GM21619 (cell line): ENCODE results near the gene NT5DC4.

Source experiments
- ATAC-seq: cut with Tn5 transposase; IDR thresholded peaks from one replicate; pipeline ENCODE4 v1.9.1; 2021; ENCODE audit not compliant: unreplicated experiment

The NT5DC4 gene

DNA sequence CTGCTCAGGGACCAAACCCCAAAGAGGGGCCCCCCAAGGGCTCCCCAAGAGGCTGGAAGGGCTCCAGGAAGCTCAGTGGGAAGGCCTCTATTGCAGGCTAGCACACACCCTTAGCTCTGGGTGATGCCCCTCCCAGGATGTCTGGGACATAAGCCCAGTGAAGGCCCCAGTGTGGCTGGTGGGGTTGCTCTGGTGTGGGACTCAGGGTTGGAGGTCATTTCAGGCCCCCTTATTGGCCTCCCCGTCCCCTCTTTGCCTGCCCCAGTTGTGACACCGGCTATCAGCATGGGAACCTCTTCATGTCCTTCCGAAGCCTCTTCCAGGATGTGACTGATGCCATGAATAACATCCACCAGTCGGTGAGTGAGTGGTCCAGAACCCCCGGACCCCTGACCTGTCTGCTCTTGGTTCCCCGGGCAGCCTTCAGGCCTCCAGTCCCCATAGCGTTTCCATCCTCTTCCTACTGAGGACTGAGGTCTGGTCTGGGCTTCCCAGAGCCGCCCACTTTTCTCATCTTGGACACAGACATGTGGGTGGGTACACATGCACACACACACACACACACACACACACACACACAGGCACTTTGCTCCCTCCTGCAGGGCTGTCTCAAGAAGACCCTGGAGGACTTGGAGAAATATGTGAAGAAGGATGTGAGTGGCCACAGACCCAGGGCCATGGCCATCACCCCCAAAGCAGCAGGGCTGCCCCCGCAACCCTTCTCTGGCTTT, 2.2 kb downstream of the NT5DC4 start:
- no peak for ATAC-seq

DNA sequence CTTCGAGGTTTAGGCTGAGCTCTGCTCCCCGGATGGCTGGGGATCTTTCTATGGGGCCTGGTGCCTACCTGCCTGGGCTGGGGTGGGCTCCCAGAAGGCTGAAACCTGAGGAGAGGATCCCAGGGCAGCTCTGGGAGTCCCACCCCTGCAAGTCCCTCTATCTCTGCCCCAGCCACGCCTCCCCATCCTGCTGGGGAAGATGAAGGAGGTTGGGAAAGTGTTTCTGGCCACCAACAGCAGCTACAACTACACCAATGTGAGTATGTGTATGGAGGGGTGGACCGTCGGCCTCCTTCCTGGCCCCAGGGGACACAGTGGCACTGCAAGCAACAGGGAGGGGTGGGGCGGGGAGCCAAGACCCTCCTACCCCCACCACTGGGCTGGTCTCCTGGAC, 2.7 kb downstream of the NT5DC4 start:
- no peak for ATAC-seq

DNA sequence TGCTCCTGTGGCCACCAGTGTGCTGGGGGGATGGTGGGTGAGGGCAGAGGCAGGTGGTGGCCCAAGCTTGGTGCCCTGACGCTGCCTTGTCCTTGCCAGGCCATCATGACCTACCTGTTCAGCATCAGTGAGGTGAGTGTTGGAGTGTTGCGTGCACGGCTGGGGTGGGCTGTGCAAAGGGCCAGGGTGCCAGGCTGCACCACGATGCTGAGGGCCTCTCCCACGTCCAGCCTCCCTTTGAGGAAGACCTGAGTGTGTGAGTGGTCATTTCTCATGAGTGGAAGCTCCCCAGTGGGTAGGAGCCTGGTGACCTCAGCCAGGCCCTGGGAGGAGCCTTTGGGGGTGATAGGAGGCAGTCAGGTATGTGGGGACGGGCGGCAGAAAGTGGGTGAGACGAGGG, 3.2 kb downstream of the NT5DC4 start:
- ATAC-seq, result no peak

DNA sequence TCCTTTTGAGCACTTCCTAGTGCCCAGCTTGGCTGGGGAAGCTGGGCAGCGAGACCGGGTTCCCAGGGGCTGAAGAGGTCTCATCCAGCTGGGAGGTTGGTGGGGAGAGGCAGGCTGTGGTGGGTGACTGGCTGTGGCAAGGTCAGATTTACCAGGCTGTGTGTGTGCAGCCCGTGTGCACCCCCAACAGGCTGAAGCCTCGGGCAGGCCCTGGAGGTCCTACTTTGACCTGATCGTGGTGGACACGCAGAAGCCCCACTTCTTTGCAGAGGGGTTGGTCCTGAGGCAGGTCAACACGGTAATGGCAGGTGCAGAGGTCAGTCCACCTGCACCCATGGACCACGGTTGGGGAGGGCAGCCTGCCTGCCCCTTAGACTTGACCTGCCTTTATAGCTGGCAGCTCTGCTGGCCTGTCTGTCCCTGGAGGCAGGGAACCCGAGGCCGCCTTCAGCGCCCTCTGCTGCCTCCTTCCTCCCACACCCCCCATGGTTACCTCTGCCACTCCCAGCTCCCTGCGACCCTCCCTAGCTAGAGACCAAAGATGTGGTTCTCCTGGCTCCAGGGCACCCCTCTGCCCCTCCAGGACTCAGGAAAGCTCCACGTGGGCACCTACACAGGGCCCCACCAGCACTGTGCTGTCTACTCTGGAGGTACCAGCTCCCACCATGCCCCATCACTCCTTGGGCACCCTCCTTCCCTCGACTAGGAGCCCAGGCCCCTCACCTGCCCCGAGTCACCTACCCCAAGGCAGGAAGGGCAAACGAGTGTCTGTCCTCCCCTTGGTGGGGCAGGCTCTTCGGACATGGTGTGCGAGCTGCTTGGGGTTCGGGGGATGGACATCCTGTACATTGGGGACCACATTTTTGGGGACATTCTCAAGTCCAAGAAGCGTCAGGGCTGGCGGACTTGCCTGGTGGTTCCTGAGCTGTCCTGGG, 4.0 kb downstream of the NT5DC4 start:
- no peak for ATAC-seq

DNA sequence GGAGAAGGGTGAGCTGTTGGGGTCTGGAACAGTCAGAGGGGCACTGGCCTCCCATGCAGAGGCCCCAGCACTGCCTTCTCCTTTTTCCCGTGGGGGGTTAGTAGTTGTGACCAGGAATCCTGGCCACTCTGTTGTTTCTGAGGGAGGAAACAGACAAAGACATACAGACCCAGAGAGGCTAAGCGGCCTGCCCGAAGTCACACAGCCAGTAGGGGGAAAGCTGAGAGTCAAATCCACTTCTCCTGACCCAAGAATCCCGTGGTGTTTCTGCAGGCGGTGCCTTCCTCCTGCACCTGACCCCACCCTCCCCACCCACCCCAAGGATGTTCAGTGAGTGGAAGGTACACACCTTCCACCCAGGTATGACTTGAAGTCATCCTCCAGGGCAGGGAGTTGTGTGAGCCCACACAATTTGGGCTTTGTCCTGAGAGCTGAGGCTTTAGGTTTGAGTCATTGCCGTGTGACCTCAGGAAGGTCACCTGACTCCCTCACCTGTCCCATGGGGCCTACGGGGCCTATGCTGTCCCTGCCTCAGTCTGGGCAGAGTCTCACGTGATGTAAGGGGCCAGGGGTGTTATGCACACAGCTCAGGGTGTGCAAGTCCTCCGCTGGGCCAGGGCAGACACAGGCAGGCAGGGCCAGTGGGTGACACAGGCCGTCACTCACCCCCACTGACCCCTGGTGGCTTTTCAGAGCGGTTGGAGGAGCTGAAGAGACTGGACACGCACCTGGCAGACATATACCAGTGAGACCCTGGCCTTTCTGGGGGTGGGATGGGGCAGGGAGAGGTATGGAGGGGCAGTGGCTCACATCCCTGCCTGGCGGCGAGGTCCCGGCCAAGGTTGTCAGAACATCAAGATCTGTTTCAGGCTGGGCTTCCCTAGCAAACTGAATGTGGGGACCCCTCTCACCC, 5.0 kb downstream of the NT5DC4 start:
- ATAC-seq, result peak; percentile 44

DNA sequence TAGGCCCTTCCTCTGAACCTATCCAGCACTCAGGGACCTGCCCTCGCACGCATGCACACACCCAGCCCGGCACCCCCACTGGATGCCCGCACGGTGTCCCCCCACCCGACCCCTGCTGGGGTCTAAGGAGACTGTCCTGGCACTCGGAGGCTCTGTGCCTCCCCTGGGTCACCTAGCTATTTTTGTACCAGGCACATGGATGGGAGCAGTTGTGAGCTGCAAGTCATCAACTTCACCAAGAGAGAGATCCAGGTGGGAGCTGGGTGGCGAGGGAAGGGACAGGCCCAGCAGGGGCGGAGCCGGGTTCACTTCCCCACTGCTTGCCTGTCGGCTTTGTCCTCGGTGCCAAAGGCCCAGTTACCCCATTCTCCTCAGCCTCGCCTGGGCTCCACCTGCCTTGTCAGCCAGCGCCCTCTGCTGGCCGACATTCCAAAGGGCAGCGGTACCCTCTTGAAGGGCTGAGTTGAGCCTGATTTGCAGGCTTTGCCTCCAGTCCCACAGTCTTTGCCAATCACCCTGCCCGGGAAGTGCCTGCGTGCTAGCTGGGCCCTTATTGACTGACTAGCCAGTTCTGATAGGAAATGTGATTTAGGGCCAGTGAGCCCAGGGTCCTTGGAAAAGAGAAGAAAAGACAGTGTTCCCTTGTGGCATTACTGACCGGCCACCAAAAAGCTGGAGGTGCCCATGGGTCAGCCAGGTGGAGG, 5.8 kb downstream of the NT5DC4 start:
- ATAC-seq, result peak; percentile 81

DNA sequence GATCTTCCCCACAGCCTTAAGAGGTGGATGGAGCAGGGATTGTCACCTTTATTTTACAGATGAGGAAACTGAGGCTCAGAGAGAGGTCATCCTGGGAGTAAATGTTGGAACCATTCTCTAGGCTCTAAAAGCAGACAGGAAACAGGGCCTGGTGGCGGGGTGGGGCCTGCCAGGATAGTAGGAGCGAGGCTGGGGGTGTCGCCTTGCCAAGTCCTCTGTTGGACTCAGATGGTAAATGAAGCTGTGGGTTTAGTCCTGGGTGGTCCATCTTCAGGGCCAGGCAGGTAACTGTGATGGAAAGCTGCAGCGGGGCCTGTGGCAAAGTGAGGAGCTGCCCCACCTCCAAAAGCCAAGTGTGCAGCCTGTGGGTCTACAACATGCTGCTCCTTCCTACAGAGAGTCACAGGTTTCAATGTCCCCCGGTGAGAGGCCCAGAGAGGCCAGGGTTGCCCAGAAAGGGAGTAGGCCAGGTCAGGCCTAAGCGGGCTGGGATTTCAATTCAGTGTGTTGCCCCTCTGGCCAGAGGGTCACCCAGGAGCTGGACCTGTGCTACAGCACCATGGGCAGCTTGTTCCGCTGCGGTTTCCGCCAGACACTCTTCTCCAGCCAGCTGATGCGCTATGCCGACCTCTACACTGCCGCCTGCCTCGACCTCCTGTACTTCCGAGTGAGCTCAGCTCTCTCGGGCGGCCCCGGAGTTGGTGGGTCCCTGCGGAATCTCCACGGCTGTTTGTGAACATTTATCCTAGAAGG, 6.6 kb downstream of the NT5DC4 start:
- ATAC-seq, result no peak

DNA sequence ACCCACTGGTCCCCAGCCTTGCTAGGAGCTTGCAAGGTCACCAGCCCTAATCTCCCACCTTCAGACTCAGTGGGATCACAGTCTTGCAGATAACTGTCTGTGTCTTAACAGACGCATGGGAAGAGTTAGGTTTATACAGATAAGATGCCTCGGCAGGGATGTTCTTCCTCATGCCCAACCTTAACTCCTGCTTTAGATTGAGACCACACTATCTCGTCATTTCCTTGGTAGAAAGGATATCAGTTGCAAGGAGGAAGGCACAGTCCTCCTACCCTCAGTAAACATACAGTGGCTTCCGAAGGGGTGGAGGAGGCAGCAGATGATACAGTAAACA, 7.2 kb downstream of the NT5DC4 start:
- ATAC-seq, result no peak

DNA sequence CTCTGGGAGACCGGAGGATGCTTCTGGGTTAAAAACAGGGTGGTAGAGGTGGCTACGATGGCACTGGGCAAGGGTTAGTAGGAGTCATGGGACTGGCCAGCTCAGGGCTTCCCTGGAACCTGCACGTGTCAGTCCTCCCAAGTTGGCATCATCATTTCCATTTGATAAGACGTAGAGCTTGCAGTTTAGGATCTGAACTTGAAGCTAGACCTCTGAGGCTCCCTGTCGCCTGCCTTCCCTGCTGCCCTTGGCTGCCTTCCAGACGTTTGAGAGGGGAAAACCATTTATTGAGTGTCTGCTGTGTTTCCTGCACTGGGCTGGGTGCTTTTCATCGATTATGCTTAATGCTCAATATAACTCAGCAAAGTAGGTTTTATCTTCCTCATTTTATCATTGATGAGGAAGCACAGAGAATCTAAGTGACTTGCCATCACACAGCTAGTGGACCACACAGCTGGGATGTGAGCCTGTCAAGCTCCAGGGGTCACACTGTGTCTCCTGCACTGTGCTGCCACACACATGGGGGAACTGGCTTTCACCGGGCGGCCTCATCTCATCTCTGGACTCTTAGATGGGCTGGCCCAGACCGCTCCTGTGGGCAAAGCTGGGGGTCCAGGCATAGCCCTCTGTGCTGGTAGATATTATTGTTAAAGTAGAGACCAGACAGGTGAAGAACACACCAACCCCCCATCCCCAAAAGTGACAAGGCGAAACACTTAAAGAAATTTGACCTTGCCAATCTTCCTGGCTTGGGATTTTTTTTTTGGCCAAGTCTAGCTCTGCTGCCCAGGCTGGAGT, 7.8 kb downstream of the NT5DC4 start:
- no peak for ATAC-seq

DNA sequence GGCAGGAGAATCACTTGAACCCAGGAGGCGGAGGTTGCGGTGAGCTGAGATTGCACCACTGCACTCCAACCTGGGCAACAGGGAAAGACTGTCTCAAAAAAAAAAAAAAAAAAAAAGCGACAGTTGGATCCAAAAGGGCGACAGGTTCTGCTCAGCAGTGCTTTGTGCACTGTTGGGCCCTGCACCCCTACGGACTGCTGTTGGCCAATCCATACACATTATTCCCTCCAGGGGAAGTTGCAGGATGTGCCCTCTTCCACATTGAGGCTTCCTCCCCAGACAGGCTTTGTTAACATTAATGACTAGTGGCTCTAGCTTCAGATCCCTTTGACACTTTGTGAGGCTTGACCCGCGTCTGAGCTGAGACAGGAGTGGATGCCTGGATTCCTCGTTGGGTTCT, 9.4 kb downstream of the NT5DC4 start:
- no peak for ATAC-seq

DNA sequence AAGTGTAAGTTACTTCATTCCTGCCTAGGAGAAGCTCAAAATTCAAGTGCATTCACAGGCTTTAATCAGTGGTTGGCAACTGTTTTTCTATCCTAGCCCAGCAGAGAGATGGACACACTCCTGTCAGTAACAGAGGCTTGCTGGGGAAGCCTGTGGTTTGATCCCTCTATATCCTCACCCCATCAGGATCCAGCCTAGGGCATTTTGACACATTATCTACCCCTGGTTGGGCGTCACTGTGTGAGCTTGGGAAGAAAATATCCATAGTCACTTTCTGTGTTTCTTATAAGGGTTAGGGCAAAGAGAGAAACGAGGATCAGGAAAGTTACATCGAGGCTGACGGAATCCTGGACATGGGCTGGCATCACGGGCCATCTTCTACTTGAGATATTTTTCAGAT, 10.0 kb downstream of the NT5DC4 start:
- ATAC-seq, result no peak

DNA sequence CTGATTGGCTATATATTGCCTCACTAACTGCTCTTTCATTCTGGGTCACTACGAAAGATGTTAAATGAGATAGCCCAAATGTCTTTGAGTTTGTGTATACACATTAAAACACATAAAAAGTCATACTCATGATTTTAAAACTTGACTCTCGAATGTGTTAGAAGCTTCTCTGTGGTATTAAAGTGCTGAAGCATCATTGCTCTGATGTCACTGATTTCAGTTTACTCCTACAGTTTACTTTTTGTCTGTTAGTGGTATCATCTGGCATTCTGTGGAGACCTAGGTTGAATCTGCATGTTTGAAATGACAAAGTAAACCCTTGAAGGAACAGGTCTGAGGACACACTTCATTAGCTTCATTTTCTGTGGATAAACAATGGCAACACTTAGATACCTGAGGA, 10.7 kb downstream of the NT5DC4 start:
- no peak for ATAC-seq

DNA sequence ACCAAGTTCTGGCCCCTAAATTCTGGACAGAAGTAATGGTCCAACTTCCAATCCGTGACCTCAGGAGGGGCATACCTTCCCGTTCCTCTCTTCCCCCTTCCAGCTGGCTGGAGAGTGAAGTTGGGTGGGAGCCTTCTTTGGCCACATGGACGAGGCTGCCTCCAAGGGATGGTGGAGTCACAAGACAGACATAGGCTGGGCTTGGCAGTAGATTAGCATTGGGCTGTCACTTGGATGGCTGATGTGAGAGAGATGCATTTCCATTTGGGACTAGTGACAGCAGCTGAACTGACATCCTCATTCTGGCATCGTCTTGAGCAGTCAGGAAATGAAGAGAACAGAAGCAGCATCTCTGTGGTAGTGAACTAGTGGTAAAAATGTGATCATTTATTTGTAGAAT, 12.6 kb downstream of the NT5DC4 start:
- no peak for ATAC-seq

DNA sequence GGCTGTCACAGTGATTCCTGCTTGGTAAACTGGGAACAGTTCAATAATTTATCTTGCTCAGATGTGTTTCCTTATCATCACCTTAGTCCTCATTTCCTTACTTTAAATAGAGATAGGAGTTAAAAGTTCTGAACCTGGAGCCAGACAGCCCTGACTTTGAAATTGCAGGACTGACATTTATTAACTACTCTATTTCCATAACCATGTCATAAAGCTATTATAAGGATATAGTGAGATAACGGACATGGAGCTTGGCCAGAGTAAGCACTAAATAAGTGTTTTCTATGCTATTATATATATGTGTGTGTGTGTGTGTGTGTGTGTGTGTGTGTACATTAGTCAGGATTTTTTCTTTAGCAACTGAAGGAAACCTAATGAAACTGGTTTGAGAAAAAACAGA, 13.1 kb downstream of the NT5DC4 start:
- ATAC-seq, result no peak

DNA sequence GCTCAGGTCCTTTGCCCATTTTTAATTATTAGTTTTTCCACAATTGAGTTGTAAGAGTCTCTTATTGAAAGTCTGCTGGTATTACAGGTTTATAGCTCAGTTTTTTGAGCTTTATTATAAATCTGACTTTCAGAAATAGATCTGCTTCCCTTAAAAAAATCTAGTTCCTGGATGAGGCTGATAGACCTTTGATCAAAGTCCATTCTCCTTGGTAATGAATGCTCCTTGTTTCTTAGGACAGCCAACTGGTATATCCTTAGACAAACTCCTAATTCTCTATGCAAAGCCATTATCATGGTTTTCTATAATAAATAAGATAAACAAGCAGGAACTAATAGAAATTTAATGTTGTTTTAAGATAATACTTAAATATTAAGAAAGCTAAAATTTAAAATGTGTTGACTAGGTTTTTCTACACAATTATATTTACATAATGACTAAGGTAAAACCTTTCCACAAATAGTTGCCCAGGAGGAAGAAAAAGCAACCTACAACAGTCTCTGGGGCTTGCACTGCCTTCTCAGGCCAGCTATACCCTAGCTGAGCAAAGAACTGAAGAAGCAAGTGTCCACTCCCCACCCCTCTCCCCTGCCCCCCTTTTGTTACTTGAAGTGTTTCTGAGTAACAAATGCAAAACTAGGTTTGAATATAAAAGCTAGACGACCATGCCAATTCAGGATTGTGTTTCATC, 16.9 kb downstream of the NT5DC4 start:
- ATAC-seq, result no peak

DNA sequence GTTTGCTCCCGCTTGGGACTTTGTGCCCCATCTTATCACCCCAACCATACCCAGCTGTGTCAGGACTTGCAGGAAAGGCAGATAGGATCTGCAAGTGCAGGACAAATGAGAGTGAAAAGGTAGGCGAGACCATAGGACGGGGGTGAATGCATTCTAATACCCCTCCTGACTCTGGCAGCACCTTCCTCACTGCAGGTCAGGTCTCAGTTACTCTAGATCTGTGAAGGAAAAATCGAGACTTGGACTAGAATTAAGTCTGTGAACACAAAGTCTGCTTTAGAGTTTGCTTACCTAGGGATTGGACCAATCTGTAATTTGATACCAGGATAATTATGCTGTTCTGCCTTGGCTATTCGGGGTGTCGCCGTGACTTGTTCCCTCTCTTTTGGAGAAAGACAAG, 19.7 kb downstream of the NT5DC4 start:
- no peak for ATAC-seq

DNA sequence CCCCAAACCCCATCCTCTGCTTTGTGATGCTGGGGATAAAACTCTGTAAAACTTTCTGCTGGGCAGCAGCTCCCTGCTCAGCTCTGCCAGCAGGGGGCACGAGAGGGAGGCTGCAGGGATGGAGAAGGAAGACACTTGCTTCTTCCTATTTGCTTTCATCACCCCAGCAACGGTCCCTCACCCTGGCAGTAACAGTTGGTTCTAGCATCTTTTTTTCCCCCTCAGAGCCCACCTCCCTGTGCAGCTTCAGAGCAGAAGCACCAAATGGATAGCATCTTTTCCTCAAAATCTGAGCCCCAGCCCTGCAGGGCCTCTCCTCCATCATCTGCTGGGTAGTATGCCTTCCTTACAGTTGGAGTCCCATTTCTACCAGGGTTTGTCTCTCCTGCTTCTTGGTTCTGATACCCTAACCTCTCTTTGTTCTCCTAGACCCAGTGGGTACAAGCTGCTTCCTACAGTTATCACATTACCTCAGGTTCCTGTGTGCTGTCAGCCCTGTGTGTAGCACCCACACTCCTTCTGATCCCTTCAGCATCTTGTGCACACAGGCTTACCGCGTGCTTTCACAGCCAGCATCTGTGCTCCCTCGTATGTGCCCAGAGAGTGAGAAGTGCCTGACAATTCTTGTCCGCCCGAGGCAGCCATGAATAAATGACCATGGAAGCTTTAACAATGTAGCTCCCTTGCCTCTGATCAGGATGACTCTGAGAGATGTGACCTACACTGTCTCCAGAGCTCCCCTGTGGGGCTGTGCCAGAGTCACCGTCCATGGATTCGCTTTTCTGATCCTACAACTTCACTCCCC, 29.1 kb downstream of the NT5DC4 start:
- ATAC-seq, result no peak

DNA sequence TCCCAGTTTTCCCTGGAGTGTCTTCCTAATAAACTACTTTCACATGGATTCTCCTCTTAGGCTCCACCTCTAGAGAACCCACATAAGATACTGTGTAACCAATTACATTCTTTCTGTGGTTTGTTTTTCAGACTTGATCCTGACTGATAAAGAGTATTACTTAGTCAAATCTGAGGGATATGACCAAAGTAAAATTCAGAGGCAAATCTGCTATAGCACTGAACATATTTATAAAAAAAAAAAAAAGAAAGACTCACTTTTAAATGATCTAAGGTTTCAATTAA, 29.7 kb downstream of the NT5DC4 start:
- ATAC-seq, result no peak
